GM21528 (cell line): ENCODE measurements around the gene ANK2.

Source experiments
- ATAC-seq: cut with Tn5 transposase; IDR thresholded peaks from one replicate; pipeline ENCODE4 v1.9.1; 2021; ENCODE audit warnings: mild to moderate bottlenecking, moderate library complexity; ENCODE audit not compliant: unreplicated experiment, low FRiP score

The ANK2 gene

GRCh38 chr4:113086172-113086695 lies 36.8 kb downstream of the ANK2 start:
- no peak for ATAC-seq

GRCh38 chr4:113088050-113088449 lies 38.6 kb downstream of the ANK2 start:
- ATAC-seq, result no peak

- no peak for ATAC-seq
Observed at GRCh38 chr4:113090954-113091353, 41.5 kb downstream of the ANK2 start.

GRCh38 chr4:113094331-113094730 lies 44.9 kb downstream of the ANK2 start:
- no peak for ATAC-seq

- no peak for ATAC-seq
Observed at GRCh38 chr4:113094802-113095201, 45.3 kb downstream of the ANK2 start.

GRCh38 chr4:113101669-113102068 lies 52.2 kb downstream of the ANK2 start:
- no peak for ATAC-seq

GRCh38 chr4:113103556-113103955 lies 54.1 kb downstream of the ANK2 start:
- ATAC-seq, result no peak

GRCh38 chr4:113106108-113106507 lies 56.7 kb downstream of the ANK2 start:
- ATAC-seq, result no peak

- ATAC-seq, result no peak
Observed at GRCh38 chr4:113109106-113109718, 59.8 kb downstream of the ANK2 start.

- no peak for ATAC-seq
Observed at GRCh38 chr4:113112338-113112978, 63.0 kb downstream of the ANK2 start.

- ATAC-seq, result no peak
Observed at GRCh38 chr4:113113151-113113550, 63.7 kb downstream of the ANK2 start.

GRCh38 chr4:113114884-113115283 lies 65.4 kb downstream of the ANK2 start:
- ATAC-seq, result no peak

GRCh38 chr4:113116414-113117357 lies 67.2 kb downstream of the ANK2 start:
- no peak for ATAC-seq

GRCh38 chr4:113117358-113117702 lies 67.9 kb downstream of the ANK2 start:
- no peak for ATAC-seq

GRCh38 chr4:113122066-113122465 lies 72.6 kb downstream of the ANK2 start:
- ATAC-seq, result no peak

- no peak for ATAC-seq
Observed at GRCh38 chr4:113125418-113125817, 76.0 kb downstream of the ANK2 start.

- ATAC-seq, result no peak
Observed at GRCh38 chr4:113131136-113131535, 81.7 kb downstream of the ANK2 start.

GRCh38 chr4:113131621-113132020 lies 82.2 kb downstream of the ANK2 start:
- ATAC-seq, result no peak

GRCh38 chr4:113141901-113142346 lies 92.5 kb downstream of the ANK2 start:
- no peak for ATAC-seq

GRCh38 chr4:113142351-113142750 lies 92.9 kb downstream of the ANK2 start:
- no peak for ATAC-seq

- no peak for ATAC-seq
Observed at GRCh38 chr4:113144091-113144490, 94.6 kb downstream of the ANK2 start.
